HG03045 (cell line): ENCODE results near the gene SGPP2.

ENCODE experiments used
- ATAC-seq: cut with Tn5 transposase; IDR thresholded peaks from one replicate; pipeline ENCODE4 v1.9.1; 2021; ENCODE audit warnings: mild to moderate bottlenecking, moderate library complexity; ENCODE audit not compliant: unreplicated experiment

Gene SGPP2

GRCh38 chr2:222521099-222521498, 96.8 kb downstream of the SGPP2 start:
- ATAC-seq = peak; percentile 73

GRCh38 chr2:222522082-222522481, 97.7 kb downstream of the SGPP2 start:
- ATAC-seq = no peak

GRCh38 chr2:222523783-222524544, 99.6 kb downstream of the SGPP2 start:
- ATAC-seq = peak; percentile 43

- ATAC-seq = no peak
These were observed 101.5 kb downstream of the SGPP2 start for GRCh38 chr2:222525811-222526210.

- ATAC-seq = peak; percentile 44
These were observed 102.3 kb downstream of the SGPP2 start for GRCh38 chr2:222526480-222527277.

- ATAC-seq = no peak
These were observed 108.0 kb downstream of the SGPP2 start for GRCh38 chr2:222532315-222532714.

- no peak for ATAC-seq
These were observed 111.1 kb downstream of the SGPP2 start for GRCh38 chr2:222535477-222535876.

GRCh38 chr2:222538535-222538934, 114.2 kb downstream of the SGPP2 start:
- ATAC-seq = no peak

- no peak for ATAC-seq
These were observed 120.3 kb downstream of the SGPP2 start for GRCh38 chr2:222544661-222545060.

- no peak for ATAC-seq
These were observed 121.8 kb downstream of the SGPP2 start for GRCh38 chr2:222545823-222546795.

- ATAC-seq = no peak
These were observed 122.7 kb downstream of the SGPP2 start for GRCh38 chr2:222547083-222547482.

- ATAC-seq = no peak
These were observed 124.6 kb downstream of the SGPP2 start for GRCh38 chr2:222548992-222549391.

- no peak for ATAC-seq
These were observed 130.2 kb downstream of the SGPP2 start for GRCh38 chr2:222554517-222554916.

- no peak for ATAC-seq
These were observed 136.8 kb downstream of the SGPP2 start for GRCh38 chr2:222561151-222561550.

- peak; percentile 81 for ATAC-seq
These were observed 137.7 kb downstream of the SGPP2 start for GRCh38 chr2:222561817-222562645.

- no peak for ATAC-seq
These were observed 138.9 kb downstream of the SGPP2 start for GRCh38 chr2:222563106-222563718.

- no peak for ATAC-seq
These were observed 139.6 kb downstream of the SGPP2 start for GRCh38 chr2:222563936-222564335.

GRCh38 chr2:222566229-222566628, 141.9 kb downstream of the SGPP2 start:
- ATAC-seq = no peak

- no peak for ATAC-seq
These were observed 144.5 kb downstream of the SGPP2 start for GRCh38 chr2:222568865-222569264.

GRCh38 chr2:222569826-222570225, 145.5 kb downstream of the SGPP2 start:
- no peak for ATAC-seq
